HTR-8/SVneo (cell line): Measurements from ENCODE around the gene S1PR4.
"Not testable (repeated sequence)": the region's sequence is repeated elsewhere in the genome, so short reads cannot be mapped to it uniquely, and the experiment has no call there.

Source experiments
- DNase-seq: peaks from one replicate; pipeline ENCODE4 v3.0.0; 2011; ENCODE audit warnings: low spot score, mixed read lengths; ENCODE audit not compliant: insufficient read length
- FAIRE-seq: peaks from 2 replicates; lab custom pipeline; 2011; peaks lifted over from hg19 to GRCh38; lab: Jason Lieb, UNC

The S1PR4 gene

GRCh38 chr19:3151563-3152418, 26.8 kb upstream of the S1PR4 start:
- FAIRE-seq (no peak), DNase-seq (no peak)

GRCh38 chr19:3152419-3152780, 26.2 kb upstream of the S1PR4 start:
- DNase-seq, result no peak

DNA sequence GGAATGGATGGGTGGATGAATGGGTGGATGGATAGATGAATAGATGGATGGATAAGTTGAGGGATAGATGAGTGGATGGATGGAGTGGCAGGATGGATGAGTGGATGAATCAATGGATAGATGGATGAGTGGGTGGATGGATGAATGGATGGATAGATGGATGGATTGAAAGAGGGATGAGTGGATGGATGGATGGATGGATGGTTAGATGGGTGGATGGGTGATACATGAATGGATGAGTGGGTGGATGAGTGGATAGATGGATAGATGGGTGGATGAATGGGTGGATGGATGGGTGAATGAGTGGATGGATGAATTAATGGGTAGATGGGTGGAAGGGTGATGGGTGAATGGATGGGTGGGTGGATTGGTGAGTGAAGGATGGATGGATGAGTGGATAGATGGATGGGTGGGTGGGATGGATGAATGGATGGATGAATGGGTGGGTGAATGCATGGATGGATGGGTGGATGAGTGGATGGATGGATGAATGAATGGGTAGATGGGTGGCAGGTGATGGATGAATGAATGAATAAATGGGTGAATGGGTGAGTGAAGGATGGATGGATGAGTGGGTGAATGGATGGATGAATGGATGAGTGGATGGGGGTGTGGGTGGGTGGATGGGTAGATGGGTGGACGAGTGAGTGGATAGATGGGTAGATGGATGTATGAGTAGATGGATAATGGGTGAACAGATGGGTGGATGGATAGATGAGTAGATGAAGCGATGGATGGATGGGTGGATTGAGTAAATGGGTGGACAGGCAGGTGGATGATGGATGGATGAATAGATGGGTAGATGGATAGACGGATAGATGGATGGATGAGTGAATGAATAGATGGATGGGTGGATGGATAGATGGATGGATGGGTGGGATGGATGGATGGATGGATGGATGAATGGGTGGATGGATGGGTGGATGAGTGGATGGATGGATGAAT, 25.0 kb upstream of the S1PR4 start:
- DNase-seq (no peak), FAIRE-seq (no peak)

More at GRCh38 chr19:3152419-3152780, 26.2 kb upstream of the S1PR4 start:
- FAIRE-seq, result no peak

DNA sequence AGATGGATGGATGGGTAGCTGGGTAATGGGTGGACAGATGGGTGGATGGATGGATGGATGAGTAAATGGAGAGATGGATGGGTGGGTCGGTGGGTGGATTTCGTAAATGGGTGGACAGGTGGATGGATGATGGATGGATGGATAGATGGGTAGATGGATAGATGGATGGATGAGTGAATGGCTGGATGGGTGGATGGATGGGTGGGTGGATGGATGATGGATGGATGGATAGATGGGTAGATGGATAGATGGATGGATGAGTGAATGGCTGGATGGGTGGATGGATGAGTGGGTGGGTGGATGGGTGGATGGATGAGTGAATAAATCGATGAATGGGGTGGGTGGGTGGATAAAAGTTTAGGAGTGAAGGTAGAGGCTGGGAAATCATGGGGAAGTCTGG, 24.1 kb upstream of the S1PR4 start:
- FAIRE-seq, result peak; percentile 86
- not testable (repeated sequence) for DNase-seq

GRCh38 chr19:3154957-3155736, 23.4 kb upstream of the S1PR4 start:
- FAIRE-seq, result no peak
- DNase-seq, result peak; percentile 86

GRCh38 chr19:3157096-3157845, 21.3 kb upstream of the S1PR4 start:
- FAIRE-seq (no peak), DNase-seq (no peak)

- DNase-seq, result no peak
- no peak for FAIRE-seq
Measured at GRCh38 chr19:3159565-3159964, 19.0 kb upstream of the S1PR4 start.

GRCh38 chr19:3160219-3160618, 18.4 kb upstream of the S1PR4 start:
- DNase-seq (no peak), FAIRE-seq (no peak)

GRCh38 chr19:3161453-3161852, 17.1 kb upstream of the S1PR4 start:
- FAIRE-seq, result no peak
- DNase-seq, result no peak

DNA sequence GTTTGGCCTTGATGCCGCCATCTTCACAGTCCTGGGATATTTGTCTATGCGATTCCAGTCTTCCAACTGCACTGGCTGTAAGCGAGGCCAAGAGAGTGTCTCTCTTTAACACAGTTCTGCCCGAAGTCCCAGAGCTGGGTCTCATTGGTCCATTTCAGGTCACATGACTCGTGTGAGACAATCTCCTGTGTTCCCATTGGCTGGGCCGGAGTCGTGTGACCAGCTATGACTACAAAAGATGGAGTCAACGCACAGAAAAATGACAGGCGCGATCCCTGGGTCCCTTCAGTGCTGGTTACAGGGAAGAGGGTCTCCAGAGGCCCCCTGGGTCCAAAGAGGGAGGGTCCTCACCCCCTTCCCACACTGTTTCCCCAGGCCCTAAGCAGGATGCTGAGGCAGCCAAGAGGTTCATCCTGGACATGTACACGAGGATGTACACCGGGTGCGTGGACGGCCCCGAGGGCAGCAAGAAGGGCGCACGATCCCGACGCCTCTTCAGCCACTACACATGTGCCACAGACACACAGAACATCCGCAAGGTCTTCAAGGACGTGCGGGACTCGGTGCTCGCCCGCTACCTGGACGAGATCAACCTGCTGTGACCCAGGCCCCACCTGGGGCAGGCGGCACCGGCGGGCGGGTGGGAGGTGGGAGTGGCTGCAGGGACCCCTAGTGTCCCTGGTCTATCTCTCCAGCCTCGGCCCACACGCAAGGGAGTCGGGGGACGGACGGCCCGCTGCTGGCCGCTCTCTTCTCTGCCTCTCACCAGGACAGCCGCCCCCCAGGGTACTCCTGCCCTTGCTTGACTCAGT, 15.9 kb upstream of the S1PR4 start:
- no peak for FAIRE-seq
- no peak for DNase-seq

GRCh38 chr19:3163230-3163886, 15.2 kb upstream of the S1PR4 start:
- DNase-seq (peak; percentile 86), FAIRE-seq (no peak)

DNA sequence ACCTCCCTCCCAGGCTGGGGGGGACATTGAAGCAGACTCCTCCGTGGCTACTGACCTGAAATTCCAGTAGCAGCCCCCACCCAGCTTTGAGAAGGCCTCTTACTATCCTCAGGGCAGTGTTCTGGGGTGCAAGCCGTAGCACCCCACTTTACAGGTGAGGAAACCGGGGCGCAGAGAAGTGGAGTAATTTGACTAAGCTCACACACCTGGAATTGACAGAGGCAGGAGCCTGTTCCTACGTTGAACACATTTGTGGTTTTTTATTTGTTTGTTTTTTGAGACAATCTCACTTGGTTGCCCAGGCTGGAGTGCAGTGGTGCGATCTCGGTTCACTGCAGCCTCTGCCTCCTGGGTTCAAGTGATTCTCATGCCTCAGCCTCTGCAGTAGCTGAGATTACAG, 14.6 kb upstream of the S1PR4 start:
- FAIRE-seq, result no peak
- no peak for DNase-seq

DNA sequence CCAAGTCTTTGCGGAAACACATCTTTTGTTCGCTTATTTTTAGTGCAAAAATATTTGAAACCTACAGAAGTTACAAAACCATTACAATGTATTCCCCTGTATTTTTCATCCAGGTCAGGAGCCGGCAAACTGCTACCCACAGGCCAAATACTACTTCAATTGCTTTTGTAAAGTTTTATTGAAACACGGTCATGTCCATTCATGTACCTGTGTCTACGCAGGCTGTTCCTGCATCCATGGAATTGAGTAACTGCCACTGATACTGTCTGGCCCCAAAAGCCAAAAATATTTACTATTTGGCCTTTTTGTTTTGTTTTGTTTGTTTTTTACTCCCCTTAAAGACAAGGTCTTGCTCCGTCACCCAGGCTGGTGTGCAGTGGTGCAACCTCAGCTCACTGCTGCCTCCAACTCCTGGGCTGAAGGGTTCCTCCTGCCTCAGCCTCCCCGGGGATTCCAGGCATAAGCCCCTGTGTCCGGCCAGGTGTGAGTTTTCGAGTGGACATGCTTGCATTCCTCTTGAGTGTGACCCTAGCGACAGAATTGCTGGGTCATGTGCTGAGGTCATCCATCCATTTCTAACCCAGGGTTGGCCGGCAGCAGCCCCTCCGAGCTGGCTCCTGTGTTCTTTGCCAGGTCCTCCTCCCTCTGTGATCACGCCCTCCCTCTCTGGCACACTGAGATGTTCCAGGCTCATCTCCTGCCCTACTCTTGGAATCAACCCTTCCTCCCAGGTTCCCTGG, 10.9 kb upstream of the S1PR4 start:
- no peak for FAIRE-seq
- DNase-seq, result no peak

DNA sequence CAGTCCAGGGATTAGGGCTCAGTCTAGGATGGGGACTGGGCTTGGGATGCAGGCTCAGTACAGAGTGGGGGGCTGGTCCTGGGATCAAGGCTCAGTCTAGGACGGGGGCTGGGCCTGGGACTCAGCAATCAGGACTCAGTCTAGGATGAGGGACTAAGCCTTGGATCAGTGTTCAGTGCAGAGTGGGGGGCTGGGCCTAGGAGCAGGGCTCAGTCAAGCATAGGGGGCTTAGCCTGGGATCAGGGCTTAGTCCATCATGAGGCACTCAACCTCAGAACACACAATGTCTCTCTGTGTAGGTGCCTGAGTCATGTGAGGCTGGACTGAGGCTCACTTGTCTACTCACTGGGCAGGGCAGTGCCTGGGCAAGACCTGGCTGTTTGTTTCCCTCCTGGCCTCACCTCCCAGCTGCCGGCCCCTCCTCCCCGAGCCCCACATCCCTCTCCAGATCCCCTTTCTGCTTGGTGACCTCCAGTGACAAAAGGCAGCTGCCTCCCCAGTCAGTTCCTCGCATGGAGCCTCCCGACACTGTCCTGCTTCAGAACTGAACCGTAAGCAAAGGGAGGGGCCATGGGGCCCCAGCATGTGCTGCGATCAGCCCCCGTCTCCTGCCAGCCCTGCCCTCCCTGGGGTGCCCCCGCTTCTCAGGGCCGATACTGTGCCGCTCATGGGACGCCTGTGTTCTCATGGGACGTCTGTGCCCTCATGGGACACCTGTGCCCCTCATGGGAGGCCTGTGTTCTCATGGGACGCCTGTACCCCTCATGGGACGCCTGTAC, 6.5 kb upstream of the S1PR4 start:
- no peak for FAIRE-seq

GRCh38 chr19:3172673-3173000, 5.9 kb upstream of the S1PR4 start:
- not testable (repeated sequence) for FAIRE-seq

More for the DNA sequence above, 6.5 kb upstream of the S1PR4 start:
- DNase-seq, result no peak

DNA sequence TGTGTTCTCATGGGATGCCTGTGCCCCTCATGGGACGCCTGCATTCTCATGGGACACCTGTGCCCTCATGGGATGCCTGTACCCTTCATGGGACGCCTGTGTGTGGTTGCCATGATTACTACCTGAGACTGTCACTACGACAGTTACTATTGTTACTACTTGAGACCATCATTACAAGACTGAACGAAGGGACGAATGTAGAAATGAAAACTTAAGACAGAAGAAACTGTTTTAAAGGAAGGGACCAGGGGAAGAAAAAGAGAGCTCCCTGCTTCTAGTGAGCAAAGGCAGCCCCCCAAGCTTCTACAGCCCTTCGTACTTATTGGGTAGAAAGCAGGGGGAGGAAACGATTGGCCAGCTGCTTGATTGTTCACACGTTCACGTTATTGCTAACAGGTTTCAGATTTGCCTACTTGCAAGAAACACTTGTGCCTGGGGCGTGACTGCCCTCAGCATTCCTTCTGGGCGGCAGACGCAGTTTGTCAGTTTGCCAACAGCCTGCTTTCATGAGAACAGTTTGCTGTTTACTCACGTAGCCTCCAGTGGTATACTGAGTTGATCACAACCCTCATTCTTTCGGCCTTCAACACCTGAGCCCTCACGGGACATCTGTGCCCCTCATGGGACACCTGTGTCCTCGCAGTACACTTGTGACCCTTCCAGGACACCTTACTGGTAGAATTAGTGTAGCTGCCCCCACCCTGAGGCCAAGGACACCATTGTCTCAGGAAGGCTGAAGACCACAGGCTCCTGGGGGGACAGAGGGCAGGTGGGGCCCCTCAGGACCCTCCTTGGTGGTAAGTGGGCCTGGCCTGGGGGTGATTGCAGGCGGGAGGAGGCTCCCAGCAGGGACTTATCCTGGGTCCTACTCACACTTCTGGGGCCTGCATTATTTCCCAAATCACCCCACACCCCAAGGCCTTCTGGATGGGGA, 2.5 kb upstream of the S1PR4 start:
- FAIRE-seq (no peak), DNase-seq (no peak)

More at GRCh38 chr19:3172673-3173000, 5.9 kb upstream of the S1PR4 start:
- not testable (repeated sequence) for DNase-seq
